GM21515 (cell line): ENCODE measurements around the gene SEBOX.
"Not testable (repeated sequence)": the region's sequence is repeated elsewhere in the genome, so short reads cannot be mapped to it uniquely, and the experiment has no call there.

Experiments
- ATAC-seq: cut with Tn5 transposase; IDR thresholded peaks from one replicate; pipeline ENCODE4 v1.9.1; 2021; ENCODE audit not compliant: unreplicated experiment

SEBOX gene

GRCh38 chr17:28342313-28342712 lies 22.7 kb downstream of the SEBOX start:
- no peak for ATAC-seq

GRCh38 chr17:28341516-28341915 lies 23.5 kb downstream of the SEBOX start:
- no peak for ATAC-seq

GRCh38 chr17:28340374-28340773 lies 24.6 kb downstream of the SEBOX start:
- ATAC-seq = no peak

- no peak for ATAC-seq
Observed at GRCh38 chr17:28339431-28339830, 25.6 kb downstream of the SEBOX start.

GRCh38 chr17:28338769-28339212 lies 26.2 kb downstream of the SEBOX start:
- not testable (repeated sequence) for ATAC-seq

- ATAC-seq = no peak
Observed at GRCh38 chr17:28338056-28338768, 26.8 kb downstream of the SEBOX start.

GRCh38 chr17:28335959-28336871 lies 28.8 kb downstream of the SEBOX start:
- peak; percentile 1 for ATAC-seq

GRCh38 chr17:28335201-28335958 lies 29.6 kb downstream of the SEBOX start, which contains the start of the genes IFT20 and TNFAIP1:
Gene IFT20 (minus strand): TSS chr17:28335472. CDS start chr17:28331985, 3,487 bp downstream.
Gene TNFAIP1 (plus strand): TSS chr17:28335761. CDS start chr17:28339522, 3,761 bp downstream.
- ATAC-seq = peak; percentile 92

- ATAC-seq = no peak
Observed at GRCh38 chr17:28334666-28335200, 30.3 kb downstream of the SEBOX start.

- no peak for ATAC-seq
Observed at GRCh38 chr17:28334171-28334570, 30.8 kb downstream of the SEBOX start.

- ATAC-seq = no peak
Observed at GRCh38 chr17:28333083-28333746, 31.8 kb downstream of the SEBOX start.

- no peak for ATAC-seq
Observed at GRCh38 chr17:28331891-28332420, 33.0 kb downstream of the SEBOX start.

- no peak for ATAC-seq
Observed at GRCh38 chr17:28330671-28331070, 34.3 kb downstream of the SEBOX start.

- ATAC-seq = no peak
Observed at GRCh38 chr17:28328325-28328724, 36.7 kb downstream of the SEBOX start.

- no peak for ATAC-seq
Observed at GRCh38 chr17:28327709-28328108, 37.3 kb downstream of the SEBOX start.

GRCh38 chr17:28327031-28327607 lies 37.9 kb downstream of the SEBOX start:
- no peak for ATAC-seq

GRCh38 chr17:28326114-28326513 lies 38.9 kb downstream of the SEBOX start:
- ATAC-seq = no peak

- ATAC-seq = no peak
Observed at GRCh38 chr17:28325211-28325610, 39.8 kb downstream of the SEBOX start.

- ATAC-seq = no peak
Observed at GRCh38 chr17:28324781-28325180, 40.2 kb downstream of the SEBOX start.
